ENCODE measurements around the gene SWSAP1.
"Not testable (repeated sequence)": the region's sequence is repeated elsewhere in the genome, so short reads cannot be mapped to it uniquely, and the experiment has no call there.

The SWSAP1 gene

DNA sequence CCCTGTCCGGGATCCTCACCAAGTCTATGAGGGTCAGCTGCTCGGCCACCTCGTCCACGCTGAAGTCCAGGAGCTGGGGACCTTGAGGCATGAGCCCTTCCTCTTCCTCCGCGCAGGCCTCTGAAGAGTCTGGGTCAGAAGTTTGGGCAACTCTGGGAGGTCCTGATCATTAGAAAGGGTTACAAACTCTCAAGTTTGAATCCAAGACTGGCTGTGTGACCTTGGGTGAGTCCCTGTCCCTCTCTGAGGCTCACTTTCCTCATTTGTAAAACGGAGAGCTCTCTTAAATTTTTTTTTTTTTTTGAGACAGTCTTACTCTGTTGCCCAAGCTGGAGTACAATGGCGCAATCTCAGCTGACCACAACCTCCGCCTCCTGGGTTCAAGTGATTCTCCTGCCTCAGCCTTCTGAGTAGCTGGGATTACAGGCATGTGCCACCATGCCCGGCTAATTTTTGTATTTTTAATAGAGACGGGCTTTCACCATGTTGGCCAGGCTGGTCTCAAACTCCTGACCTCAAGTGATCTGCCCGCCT lies 32.3 kb downstream of the SWSAP1 start:
- DNase-seq, result not testable (repeated sequence)

DNA sequence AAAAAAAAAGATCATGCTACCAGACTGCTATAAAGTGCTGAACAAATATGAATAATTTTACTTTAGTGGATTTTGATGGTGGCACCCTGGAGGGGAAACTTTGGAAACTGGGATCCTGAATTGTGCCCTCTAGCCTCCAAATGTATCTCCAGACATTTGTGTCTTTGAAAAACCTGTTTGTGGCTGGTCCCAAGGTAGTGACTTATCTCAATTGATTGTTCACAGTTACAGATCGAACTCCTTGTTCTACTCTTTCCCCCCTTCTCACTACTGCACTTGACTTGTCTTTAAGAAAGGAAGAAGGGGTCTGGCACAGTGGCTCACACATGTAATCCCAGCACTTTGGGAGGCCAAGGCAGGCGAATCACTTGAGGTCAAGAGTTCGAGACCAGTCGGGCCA lies 34.1 kb downstream of the SWSAP1 start:
- no peak for DNase-seq

DNA sequence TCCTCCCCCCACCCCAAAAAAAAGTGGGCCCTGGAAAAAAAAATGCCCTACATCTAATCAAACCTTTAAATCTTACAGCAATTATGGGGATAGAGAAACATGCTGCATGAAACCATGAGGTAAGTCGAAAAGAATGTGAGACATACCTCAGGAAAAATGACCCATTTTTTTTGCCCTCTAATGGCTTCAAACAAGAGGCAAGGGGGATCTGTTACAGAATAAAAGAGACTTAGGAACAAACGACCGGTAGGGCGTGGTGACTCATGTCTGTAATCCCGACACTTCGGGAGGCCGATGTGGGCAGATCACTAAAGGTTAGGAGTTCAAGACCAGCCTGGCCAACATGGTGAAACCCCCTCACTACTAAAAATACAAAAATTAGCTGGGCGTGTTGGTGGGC lies 36.2 kb downstream of the SWSAP1 start:
- no peak for DNase-seq

DNA sequence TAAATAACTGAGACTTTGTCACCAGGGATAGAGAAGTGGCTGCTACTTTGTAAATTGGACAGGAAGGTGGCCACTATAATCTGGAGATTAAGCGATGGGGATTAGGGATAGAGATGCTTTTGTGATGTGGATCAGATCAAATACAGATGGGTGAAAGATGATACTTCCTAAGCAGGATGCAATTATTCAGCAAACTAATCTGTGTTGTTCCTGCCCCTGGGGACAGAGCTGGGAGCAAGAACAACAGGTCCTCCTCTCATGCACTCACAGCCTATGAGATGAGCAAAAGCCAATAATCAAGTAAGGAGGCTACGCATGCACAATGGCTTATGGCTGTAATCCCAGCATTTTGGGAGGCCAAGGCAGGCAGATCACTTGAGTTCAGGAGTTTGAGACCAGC lies 40.1 kb downstream of the SWSAP1 start:
- no peak for DNase-seq

DNA sequence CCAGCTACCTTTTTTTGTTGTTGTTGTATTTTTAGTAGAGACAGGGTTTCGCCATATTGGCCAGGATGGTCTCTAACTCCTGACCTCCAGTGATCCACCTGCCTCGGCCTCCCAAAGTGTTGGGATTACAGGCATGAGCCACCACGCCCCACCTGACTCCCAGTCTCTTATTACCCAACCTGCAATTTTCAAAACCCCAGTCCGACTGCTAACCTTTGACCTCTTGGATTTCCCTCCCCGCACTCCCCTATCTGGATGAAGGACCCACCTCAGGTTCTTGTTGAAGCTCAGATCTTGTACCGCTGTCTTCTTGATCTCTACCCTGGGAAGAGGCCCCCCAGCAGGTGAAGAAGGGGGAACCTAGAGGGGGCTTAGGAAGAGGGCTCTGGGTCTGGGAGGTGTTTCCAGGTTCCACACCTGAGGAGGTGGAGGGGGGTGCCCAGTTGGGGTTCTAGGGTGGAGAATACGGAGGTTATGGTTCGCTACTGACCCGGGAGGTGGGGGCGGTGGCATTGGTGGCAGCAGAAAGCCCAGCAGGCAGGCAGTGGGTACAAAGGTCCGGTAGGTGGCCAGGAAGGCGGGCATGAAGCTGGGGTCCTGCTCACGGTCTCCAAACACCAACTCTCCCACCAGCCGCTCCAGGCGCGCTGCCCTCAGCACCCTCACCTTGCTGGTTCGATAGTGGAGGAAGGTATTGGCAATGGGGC lies 42.0 kb downstream of the SWSAP1 start:
- no peak for DNase-seq

DNA sequence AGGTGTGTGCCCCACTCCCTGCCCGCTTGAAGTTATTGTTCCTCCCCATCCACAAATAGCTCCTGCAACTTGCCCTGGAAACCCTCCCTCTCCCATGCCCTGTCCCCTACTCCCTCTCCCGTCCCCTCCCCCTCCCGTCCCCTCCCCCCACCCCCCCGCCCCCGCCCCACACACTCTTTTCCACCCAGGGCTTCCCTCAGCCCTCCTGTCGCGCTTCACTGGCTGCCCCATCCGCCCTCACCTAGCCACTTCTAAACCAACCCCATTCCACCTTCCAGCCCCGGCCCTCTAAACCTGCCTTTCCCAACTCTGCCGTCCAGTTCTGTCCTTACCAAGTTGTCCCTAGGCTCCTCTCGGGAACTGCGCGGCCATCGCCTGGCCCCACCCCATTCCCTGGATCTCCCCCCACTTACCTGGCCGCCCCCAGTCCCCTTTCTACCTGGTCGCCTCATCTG lies 43.7 kb downstream of the SWSAP1 start:
- DNase-seq, result no peak

DNA sequence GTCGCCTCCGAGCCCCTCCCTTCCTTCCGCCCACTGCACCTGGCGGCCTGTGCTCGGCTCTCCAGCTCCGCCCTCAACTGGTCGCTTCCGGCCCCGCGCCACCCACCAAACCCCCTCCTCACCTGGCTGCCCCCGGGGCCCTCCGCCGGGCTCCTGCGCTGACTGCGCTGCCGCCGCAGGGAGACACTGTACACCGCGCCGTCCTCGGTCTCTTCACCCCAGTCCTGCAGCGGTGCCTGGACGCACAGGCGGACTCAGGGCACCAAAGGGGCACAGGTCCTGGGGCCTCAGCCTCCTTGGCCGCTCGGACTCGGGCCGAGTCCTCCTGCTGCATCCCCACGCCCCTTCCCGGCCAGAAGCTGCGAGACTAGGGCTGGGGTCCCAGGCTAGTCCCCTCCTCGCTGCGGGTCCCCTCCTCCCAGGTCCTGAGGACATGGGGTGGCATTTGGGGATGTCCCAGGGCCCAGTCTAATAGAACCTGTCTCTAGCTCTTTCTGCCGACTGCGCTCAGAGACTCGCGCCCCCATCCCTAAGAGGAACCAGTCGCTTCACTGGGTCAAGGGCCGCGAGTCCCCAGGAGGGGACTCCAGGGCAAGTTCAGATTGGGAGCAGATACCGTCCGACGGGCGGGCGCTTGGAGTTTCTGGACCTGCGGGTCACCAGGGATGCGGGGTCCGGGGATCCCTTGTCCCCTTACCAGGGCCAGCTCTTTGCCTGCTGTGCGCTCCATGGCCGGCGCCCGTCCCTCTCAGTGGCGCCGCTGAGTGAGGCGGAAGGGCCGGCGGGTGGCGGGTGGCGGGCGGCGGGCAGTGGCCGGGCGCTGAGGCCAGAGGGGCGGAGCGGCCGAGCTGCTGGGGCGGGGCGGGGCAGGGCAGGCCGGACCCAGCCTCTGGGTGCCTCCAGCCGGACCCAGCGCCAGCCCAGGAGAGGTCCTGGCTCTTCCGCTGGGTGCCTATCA lies 44.4 kb downstream of the SWSAP1 start, which contains the start of gene RGL3:
Gene RGL3 (minus strand): TSS at position 766 of the 958 bp plus-strand sequence. CDS start 36 bp downstream, at position 730.
- DNase-seq, result peak in 9 of 58 donors; percentile 3 to 22 (median 12)

DNA sequence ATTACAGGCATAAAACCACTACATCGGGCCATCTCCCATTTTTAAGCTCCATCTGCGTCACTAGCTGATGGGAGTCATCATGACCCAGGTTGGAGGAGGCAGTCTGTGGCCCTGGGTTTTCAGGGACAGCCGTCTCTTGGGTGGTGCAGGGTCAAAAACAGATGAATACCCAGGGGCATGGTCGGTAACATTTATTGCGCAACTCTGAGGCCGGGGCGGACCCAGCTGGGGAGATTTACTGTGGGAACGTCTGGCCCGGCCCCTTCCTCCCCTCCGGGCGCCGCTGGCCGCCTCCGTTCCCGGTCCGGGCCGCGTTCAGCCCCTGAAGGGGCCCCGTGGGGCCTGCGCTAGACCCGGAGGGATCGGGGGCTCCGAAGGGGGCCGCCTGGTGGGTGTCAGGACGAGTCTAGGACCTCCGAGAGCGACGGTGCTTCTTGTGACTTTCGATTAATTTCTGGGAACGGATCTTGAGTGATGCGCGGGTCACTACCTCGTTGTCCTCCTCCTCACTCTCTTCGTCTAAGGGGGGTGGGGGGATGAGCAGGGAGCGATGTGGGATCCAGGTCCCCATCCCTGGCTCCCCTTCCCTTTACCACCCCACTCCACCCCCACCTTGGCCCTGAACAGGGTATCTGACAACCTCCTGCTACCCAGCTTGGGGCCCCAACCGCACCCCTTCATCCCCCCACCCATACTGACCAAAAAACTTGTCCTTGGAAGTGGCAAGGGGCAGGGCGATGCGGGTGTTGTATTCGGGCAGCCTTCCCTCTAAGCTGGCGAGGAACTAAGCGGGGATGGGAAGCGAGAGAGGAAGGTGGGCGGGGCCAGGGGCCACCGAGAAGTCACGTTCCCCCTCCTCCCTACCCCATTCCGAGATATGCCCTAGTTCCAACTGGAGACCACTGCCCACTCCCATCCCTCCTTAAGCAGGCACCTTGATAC lies 46.2 kb downstream of the SWSAP1 start:
- peak in 5 of 58 donors; percentile 7 to 20 (median 15) for DNase-seq

DNA sequence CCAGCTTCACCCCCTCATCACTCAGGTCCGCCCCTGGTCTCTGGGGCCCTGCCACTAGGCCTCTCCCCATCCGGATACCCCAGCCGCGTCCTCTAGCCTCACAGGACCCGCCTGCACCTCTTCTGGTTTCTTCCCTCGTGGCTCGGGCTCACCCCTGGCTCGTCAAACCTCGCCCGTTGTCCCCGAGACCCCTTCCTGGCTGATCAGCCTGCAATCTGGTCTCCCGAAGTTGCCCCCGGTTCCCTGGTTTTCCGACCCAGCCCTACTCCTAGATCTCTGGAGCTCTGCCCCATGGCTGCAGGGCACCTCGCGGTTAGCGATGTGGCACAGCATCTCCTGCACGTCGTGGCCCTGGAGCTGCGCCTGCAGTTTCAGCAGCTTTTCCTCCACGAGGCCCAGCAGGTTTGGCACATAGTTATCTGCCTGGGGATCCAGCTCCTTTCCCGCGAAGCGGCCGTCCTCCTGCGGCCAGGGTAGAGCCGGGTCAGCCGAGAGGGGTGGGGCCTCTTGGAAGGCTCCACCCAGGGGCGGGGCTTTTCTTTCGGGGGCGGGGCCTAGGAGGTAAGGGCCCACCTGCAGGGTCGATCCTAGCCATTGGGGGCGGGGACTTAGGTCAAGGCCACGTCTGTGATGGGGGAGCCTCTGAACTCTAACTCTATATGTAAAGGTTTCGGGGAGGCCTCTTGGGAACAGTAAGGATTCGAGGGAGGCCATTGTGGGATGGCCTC lies 47.1 kb downstream of the SWSAP1 start:
- DNase-seq, result peak in 3 of 58 donors; percentile 14 to 39 (median 35)

DNA sequence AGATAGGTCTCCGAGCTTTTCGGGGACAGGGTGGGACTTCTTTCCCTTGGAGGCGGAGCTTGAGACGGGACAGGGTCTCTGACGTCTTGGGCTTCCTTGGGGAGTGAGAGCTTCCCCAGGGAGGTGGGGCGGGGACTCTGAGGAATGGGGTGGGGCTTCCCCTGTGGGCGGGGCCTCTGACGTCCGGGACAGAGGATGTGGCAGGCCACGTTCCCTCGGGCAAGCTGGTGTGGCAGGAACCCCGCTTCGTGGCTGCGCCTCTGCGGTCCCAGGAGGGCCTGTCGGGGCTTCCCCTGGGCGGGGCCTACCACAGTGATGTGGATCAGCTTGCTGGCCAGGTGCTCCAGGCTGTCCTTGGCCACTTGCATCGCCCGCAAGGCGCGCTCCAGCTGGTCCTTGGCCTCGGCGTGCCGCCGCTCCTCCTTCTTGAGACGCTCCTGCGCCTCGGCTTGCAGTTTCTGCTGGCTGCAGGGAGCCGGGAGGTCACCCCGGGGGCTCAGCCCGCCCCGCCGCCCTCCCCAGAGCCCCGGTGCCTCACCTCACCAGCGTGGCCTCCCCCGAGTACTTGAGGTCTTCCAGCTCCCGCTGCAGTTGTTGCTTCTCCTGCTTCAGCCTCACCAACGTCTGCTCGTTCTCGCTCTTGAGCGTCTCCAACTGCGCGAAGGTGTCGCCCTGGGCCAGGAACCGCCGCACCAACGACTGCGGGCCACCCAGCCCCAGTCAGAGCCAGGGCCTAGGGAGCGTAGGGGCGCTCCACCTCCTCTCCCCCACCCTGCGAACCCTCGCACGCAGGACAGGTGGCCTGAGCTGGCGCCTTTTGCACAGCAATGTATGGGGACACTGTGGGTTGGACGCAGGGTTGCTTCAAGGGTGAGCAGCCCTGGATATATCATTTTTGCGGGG lies 47.9 kb downstream of the SWSAP1 start:
- peak in 21 of 58 donors; percentile 6 to 42 (median 25) for DNase-seq

DNA sequence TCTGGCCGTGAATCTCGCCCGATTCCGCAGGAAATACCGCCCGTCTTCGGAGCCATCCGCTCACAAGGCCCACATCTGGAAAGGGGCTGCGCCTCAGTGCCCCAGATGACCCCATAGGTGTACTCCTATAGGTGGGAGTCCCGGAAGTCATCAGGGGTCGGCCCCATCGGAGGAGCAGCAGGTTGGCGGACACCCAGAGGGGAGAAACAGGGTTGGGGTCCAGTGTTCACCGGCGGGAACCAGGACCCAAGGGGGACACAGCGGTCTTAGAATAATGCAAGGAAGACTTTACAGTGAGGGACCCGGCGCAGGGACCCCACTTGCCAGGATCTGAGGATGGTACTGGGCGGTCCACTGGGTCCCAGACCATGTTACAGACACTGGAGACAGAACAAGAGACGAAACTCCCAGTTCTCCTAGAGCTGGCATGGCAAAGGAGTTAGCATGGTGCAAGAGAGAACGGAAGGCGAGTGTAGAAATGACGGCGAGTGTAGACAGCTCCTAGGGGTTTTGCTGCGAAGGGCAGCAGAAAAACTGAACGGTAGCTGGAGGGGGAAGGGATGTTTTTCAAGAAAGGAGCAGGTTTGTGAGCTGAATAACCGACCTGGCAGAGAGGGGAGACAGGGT lies 48.8 kb downstream of the SWSAP1 start:
- no peak for DNase-seq

DNA sequence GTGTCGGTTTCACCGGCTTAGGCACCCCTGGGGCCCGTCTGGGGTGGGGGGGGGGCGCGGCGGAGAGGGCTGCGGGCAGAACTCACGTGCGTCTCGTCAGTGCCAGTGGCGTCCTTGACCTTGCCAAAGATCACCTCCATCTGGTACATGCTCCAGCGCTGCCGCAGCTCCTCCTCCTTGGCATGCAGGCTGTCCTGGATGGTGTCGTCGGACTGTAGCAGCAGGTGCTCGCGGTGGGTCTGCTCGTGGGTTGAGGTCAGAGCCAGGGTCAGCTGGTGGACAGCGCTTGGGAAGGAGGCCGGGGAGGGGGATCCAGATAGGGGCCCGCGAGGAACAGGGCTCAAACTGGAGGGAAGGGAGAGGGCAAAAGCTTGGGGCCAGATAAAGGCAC lies 49.3 kb downstream of the SWSAP1 start:
- no peak for DNase-seq

Data from anterior cingulate cortex (tissue), 58 donors.